ENCODE measurements around the gene AEBP2. TPM values are rescaled to one million over a fixed set of nuclear protein-coding genes. Genes with fewer than 3 reads are reported as not detected.

Gene AEBP2
- total and polyA plus RNA-seq, 9 of the 15 experiments (the other 6 are each of a cell fraction or from before 2014, with no cell fraction given), result 5.7 to 43.7 (median 10.3) TPM

GRCh38 chr12:19515179-19515578 lies 75.9 kb downstream of the AEBP2 start (continued):
- no peak for TF ChIP-seq ZNF280B (CRISPR knock-in tag; IDR thresholded peaks at IDR 0.05)
- TF ChIP-seq SMARCE1 (IDR thresholded peaks at IDR 0.05), result peak; percentile 24; the same call in 1 of the 2 replicates
- TF ChIP-seq USF2 (CRISPR knock-in tag; IDR thresholded peaks at IDR 0.05), result no peak
- peak; percentile 54 for TF ChIP-seq CREM (IDR thresholded peaks at IDR 0.05; ENCODE audit: low read depth)
- peak; percentile 65; the same call in 1 of the 2 replicates for TF ChIP-seq JUND (IDR thresholded peaks at IDR 0.05; ENCODE audit: borderline replicate concordance, low read depth, low read length)
- peak; percentile 48; the same call in 1 of the 3 replicates for TF ChIP-seq JUND (tag; IDR thresholded peaks at IDR 0.05; ENCODE audit: borderline replicate concordance, low read depth, low read length)
- no peak for TF ChIP-seq THAP7 (CRISPR knock-in tag; IDR thresholded peaks at IDR 0.05)
- no peak for TF ChIP-seq RBM34 (IDR thresholded peaks at IDR 0.05; ENCODE audit: borderline replicate concordance, insufficient read depth, low read length)
- TF ChIP-seq ATF3 (IDR thresholded peaks at IDR 0.05), result peak; percentile 45
- TF ChIP-seq ATF3 (CRISPR knock-in tag; conservative IDR thresholded peaks at IDR 0.05), result no peak
- TF ChIP-seq MAFF (IDR thresholded peaks at IDR 0.05; ENCODE audit: low read length), result peak; percentile 74
- TF ChIP-seq CBFA2T3 (IDR thresholded peaks at IDR 0.05), result peak; percentile 50
- TF ChIP-seq SMARCA4 (IDR thresholded peaks at IDR 0.05), result peak; percentile 64
- TF ChIP-seq ZNF316 (IDR thresholded peaks at IDR 0.05), result peak; percentile 95
- no peak for TF ChIP-seq MTA2 (IDR thresholded peaks at IDR 0.05; ENCODE audit: low read depth)
- peak; percentile 92 for TF ChIP-seq NFE2 (IDR thresholded peaks at IDR 0.05; ENCODE audit: low read depth)
- TF ChIP-seq MAFG (tag; conservative IDR thresholded peaks at IDR 0.05), result peak; percentile 87

Data from K562 (cell line).